ENCODE results near the gene NCOA1.

GRCh38 chr2:24461685-24462084 is 29.4 kb upstream of the NCOA1 start:
- TF ChIP-seq PPARA (CRISPR knock-in tag; IDR thresholded peaks at IDR 0.05; ENCODE audit: borderline replicate concordance) (no peak), ARNTL (CRISPR knock-in tag; IDR thresholded peaks at IDR 0.05; ENCODE audit: borderline replicate concordance, low read depth) (no peak), PATZ1 (CRISPR knock-in tag; IDR thresholded peaks at IDR 0.05; ENCODE audit: borderline replicate concordance) (no peak), POU6F1 (CRISPR knock-in tag; IDR thresholded peaks at IDR 0.05; ENCODE audit: borderline replicate concordance, low read depth) (no peak), TOX (CRISPR knock-in tag; IDR thresholded peaks at IDR 0.05; ENCODE audit: borderline replicate concordance) (no peak), OSR1 (CRISPR knock-in tag; IDR thresholded peaks at IDR 0.05) (no peak), ZNF70 (CRISPR knock-in tag; IDR thresholded peaks at IDR 0.05) (no peak), BACH2 (CRISPR knock-in tag; IDR thresholded peaks at IDR 0.05; ENCODE audit: borderline replicate concordance) (no peak), GLIS3 (CRISPR knock-in tag; IDR thresholded peaks at IDR 0.05) (no peak), ZNF8 (CRISPR knock-in tag; IDR thresholded peaks at IDR 0.05) (no peak), ISL1 (CRISPR knock-in tag; IDR thresholded peaks at IDR 0.05) (no peak), TSHZ2 (CRISPR knock-in tag; IDR thresholded peaks at IDR 0.05) (no peak)

Data from SK-N-SH treated with all-trans-retinoic acid at 6 μM for 48 hours (cell line).